Testis (tissue), 3 donors: ENCODE measurements around the gene ANXA2. TPM values are rescaled to one million over a fixed set of nuclear protein-coding genes. Genes with fewer than 3 reads are reported as not detected.

Experiments used
- DNase-seq: peaks from one replicate; pipeline ENCODE4 v3.0.0-alpha.2; 2019
- H3K27ac ChIP-seq, 2 donors: fragments of 200-600 bp; sonication (generic); one replicate each; pipeline ENCODE4 v1.5.1; 2019
- H3K27me3 ChIP-seq: fragments of 200-600 bp; sonication (generic); one replicate; pipeline ENCODE4 v1.5.1; 2019
- H3K36me3 ChIP-seq: fragments of 200-600 bp; sonication (generic); one replicate; pipeline ENCODE4 v1.5.1; 2017; ENCODE audit warnings: low read depth; ENCODE audit errors: missing control alignments
- H3K4me1 ChIP-seq: fragments of 200-600 bp; sonication (generic); one replicate; pipeline ENCODE4 v1.5.1; 2019
- H3K4me3 ChIP-seq, 2 donors: fragments of 200-600 bp; sonication (generic); one replicate each; pipeline ENCODE4 v1.5.1; 2017 to 2019
- H3K9me3 ChIP-seq: fragments of 200-600 bp; sonication (generic); one replicate; pipeline ENCODE4 v1.5.1; 2017
- POLR2A ChIP-seq: fragments of 450-650 bp; IDR thresholded peaks from one replicate; pipeline ENCODE4 v1.6.1; 2017; ENCODE audit warnings: antibody characterized with exemption, mild to moderate bottlenecking, moderate library complexity
- WGBS, 2 donors: methylation state at CpG; one replicate each; pipeline ENCODE4 v1.1.5; 2018; 5-methylcytosine and 5-hydroxymethylcytosine counted together
- intact Hi-C: fragments of 100-400 bp; cut with DNase I; formaldehyde crosslinking; loops from one replicate; pipeline ENCODE4 v1.15.1; 2023; ENCODE audit warnings: low total_unique reads
- polyA plus RNA-seq: library from polyadenylated mRNA; stranded (reverse); fragments of 350-450 nt; fragmentation: Illumina TruSeq; extraction: RNeasy Lipid Tissue Mini Kit (QIAGEN cat#74804); gene quantifications from one replicate; pipeline ENCODE4 v1.2.3, GENCODE V29; 2014; ENCODE audit warnings: low read depth, low replicate concordance; ENCODE audit not compliant: insufficient read depth
- total RNA-seq, 2 donors: library from RNA; depleted of rRNA; stranded (reverse); fragments of >200 nt; gene quantifications; one replicate each; pipeline ENCODE4 v1.2.3, GENCODE V29; 2016
- TF ChIP-seq, protein P1 (sequence below), 3 experiments: fragments of 450-650 bp in 2 of 3; fragments of 200-600 bp in 1 of 3; sonication (generic) in 1 of 3; IDR thresholded peaks; one replicate each; pipeline ENCODE4 v1.5.1; 2016 to 2019; ENCODE audit warnings: antibody characterized with exemption in 3 of 3, mild to moderate bottlenecking in 2 of 3, moderate library complexity in 1 of 3

The ANXA2 gene
- total and polyA plus RNA-seq, 3 donors from 2014 or later, result 199 to 388 (median 226) TPM

DNA sequence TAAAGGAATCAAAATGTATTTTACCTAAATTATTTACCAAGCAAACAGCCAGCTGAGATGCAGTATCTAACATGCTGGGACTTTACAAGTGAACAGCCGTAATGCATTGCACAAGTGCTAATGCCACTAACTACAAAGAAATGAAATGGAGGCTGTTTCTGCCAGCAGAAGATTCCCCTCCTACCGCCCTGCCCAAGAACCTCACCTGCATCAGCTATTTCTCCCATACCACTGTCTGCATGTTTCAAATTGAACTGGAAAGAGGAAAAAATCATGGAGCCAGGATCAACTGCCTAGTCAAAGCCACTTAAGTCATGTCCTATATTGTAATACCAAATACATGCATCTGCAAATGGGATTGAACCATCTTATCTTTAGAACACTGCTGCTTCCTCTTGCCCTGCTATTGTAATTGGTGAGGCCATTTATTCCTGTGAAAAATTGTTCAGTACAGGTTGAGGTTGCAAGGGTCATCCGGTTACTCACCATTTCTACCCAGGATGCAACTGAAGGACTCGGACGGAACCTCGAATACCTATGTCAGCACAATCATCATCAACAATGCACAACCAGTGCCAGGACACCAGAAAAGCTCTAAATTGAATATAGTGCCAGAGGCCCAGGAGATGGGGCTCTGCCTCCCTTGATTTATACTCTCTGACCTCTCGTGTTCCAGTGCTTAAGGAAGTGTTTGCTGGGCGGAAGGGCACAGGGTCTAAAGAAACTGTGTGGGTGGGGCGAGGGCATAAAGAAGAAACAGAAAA, 27.5 kb downstream of the ANXA2 start:
- H3K4me3 ChIP-seq, result no peak overlapping the region
- 85 to 89% methylated on average over 9 of the region's 9 CpGs for WGBS, 2 donors
- peaks cover 23% of the 10 kb centered on the region for H3K4me1 ChIP-seq
- H3K27me3 ChIP-seq, result no peaks in the 10 kb centered on the region
- H3K36me3 ChIP-seq, result no peaks in the 10 kb centered on the region
- intact Hi-C loops, result no loop called here
- TF ChIP-seq POLR2A, result no peak
- TF ChIP-seq, protein P1, sequence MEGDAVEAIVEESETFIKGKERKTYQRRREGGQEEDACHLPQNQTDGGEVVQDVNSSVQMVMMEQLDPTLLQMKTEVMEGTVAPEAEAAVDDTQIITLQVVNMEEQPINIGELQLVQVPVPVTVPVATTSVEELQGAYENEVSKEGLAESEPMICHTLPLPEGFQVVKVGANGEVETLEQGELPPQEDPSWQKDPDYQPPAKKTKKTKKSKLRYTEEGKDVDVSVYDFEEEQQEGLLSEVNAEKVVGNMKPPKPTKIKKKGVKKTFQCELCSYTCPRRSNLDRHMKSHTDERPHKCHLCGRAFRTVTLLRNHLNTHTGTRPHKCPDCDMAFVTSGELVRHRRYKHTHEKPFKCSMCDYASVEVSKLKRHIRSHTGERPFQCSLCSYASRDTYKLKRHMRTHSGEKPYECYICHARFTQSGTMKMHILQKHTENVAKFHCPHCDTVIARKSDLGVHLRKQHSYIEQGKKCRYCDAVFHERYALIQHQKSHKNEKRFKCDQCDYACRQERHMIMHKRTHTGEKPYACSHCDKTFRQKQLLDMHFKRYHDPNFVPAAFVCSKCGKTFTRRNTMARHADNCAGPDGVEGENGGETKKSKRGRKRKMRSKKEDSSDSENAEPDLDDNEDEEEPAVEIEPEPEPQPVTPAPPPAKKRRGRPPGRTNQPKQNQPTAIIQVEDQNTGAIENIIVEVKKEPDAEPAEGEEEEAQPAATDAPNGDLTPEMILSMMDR (IDR thresholded peaks at IDR 0.05), result no peak
- no peak for DNase-seq
- peak overlapping the region in 1 of 2 donors; percentile 66 for H3K27ac ChIP-seq
- no peaks in the 10 kb centered on the region for H3K9me3 ChIP-seq

DNA sequence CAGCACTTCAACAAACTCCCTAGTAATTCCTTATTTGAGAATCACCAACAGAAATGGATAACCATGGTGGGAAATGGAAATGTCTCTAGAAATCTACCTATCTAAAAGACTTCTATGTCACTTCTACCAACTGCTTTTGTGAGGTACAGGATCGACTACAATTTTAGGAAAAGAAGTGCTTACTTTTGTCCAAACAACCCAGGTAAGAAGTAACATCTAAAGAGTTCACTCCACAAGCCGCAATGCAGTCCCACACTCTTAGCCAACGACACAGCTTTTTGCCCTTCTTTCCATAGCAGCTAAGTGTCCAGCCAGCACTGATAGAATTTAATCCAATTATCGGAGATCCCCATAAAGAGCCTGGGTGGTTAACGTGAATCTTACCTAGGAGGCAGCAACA, 28.1 kb downstream of the ANXA2 start:
- no peak overlapping the region for H3K4me3 ChIP-seq
- intact Hi-C loops, result no loop called here
- no peaks in the 10 kb centered on the region for H3K27me3 ChIP-seq
- H3K4me1 ChIP-seq, result peaks cover 20% of the 10 kb centered on the region
- H3K9me3 ChIP-seq, result no peaks in the 10 kb centered on the region
- no peaks in the 10 kb centered on the region for H3K36me3 ChIP-seq
- TF ChIP-seq POLR2A, result no peak
- TF ChIP-seq, protein P1 (IDR thresholded peaks at IDR 0.05), result no peak
- DNase-seq, result no peak
- 84 to 88% methylated on average over 5 of the region's 5 CpGs for WGBS, 2 donors
- H3K27ac ChIP-seq, result no peak overlapping the region

- WGBS, 2 donors, result 91 to 92% methylated on average over 2 of the region's 2 CpGs
- Histone ChIP-seq H3K36me3 (no peaks in the 10 kb centered on the region), H3K4me3 (no peak overlapping the region), H3K27me3 (no peaks in the 10 kb centered on the region), H3K9me3 (no peaks in the 10 kb centered on the region), H3K4me1 (peaks cover 12% of the 10 kb centered on the region), H3K27ac (no peak overlapping the region)
- TF ChIP-seq POLR2A, result no peak
- TF ChIP-seq, protein P1 (IDR thresholded peaks at IDR 0.05), result no peak
- intact Hi-C loops, result loop anchor here (5.0 kb wide), 1 partner anchor 78 kb away; no protein-coding TSS in a partner anchor
- no peak for DNase-seq
Observed at GRCh38 chr15:60364612-60364924, 33.2 kb downstream of the ANXA2 start.

DNA sequence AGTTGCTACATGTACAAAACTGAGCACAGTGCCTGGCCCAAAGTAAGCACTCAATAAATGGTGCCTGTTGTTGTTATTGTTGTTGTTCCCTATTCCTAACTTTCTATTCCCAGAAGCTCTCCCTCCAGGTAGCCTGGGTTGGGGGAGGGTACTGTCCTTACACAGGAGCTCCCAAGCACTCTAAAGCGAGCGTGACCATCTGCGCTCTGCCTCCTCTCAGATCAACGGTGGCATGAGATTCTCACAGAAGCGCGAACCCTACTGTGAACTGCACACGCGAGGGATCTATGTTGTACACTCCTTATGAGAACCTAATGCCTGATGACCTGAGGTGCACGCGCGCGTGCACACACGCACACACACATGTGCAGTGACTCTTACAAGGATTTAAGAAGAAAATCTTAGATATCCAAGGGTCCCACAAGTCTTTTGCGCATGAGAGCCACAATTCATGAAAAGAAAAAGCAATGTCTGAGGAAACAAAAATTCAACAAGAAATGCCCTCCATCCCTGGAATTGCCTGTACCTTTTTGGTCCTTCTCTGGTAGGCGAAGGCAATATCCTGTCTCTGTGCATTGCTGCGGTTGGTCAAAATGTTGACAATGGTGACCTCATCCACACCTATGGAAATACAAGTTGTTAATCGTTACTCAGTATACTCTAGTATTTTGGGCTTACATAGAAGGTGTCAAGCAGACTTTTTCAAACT, 33.7 kb downstream of the ANXA2 start:
- Histone ChIP-seq H3K4me3 (no peak overlapping the region), H3K36me3 (no peaks in the 10 kb centered on the region), H3K9me3 (no peaks in the 10 kb centered on the region), H3K4me1 (peaks cover 15% of the 10 kb centered on the region), H3K27me3 (no peaks in the 10 kb centered on the region), H3K27ac (peak overlapping the region in 1 of 2 donors; percentile 24)
- no peak for TF ChIP-seq POLR2A
- TF ChIP-seq, protein P1 (IDR thresholded peaks at IDR 0.05), result no peak
- intact Hi-C loops, result loop anchor here (5.0 kb wide), 1 partner anchor 78 kb away; no protein-coding TSS in a partner anchor
- no peak for DNase-seq
- WGBS, 2 donors, result 89 to 94% methylated on average over 17 of the region's 17 CpGs
